GM23338 (cell line): Measurements from ENCODE around the gene SBF1. TPM values are rescaled to one million over a fixed set of nuclear protein-coding genes. Genes with fewer than 3 reads are reported as not detected.

Experiments used
- ATAC-seq: fragments of 200-7000 bp; cut with Tn5 transposase; 3 replicates; pipeline ENCODE4 v1.9.1; 2020
- DNase-seq: peaks from one replicate; pipeline ENCODE4 v3.0.0-alpha.2; 2015; ENCODE audit warnings: low spot score
- H2AFZ ChIP-seq: fragments of 200-600 bp; sonication (generic); 2 replicates; pipeline ENCODE4 v1.8.0; 2016; ENCODE audit warnings: antibody characterized with exemption, mild to moderate bottlenecking, moderate library complexity
- H3F3A ChIP-seq: fragments of 200-600 bp; sonication (generic); replicated peaks from 2 replicates; pipeline ENCODE4 v1.8.0; 2017; ENCODE audit warnings: antibody characterized with exemption, mixed run types, low read depth
- H3K27ac ChIP-seq: fragments of 200-600 bp; sonication (generic); 2 replicates; pipeline ENCODE4 v1.6.1; 2016; ENCODE audit warnings: low read depth
- H3K27me3 ChIP-seq: fragments of 200-600 bp; sonication (generic); 2 replicates; pipeline ENCODE4 v1.8.0; 2016; ENCODE audit warnings: mild to moderate bottlenecking, mixed run types, moderate library complexity; ENCODE audit not compliant: insufficient read depth
- H3K36me3 ChIP-seq: fragments of 200-600 bp; sonication (generic); 2 replicates; pipeline ENCODE4 v1.8.0; 2016; ENCODE audit warnings: mild to moderate bottlenecking; ENCODE audit not compliant: insufficient read depth
- H3K4me1 ChIP-seq: fragments of 200-600 bp; sonication (generic); 2 replicates; pipeline ENCODE4 v1.8.0; 2016; ENCODE audit warnings: mild to moderate bottlenecking, moderate library complexity; ENCODE audit not compliant: insufficient read depth
- H3K4me2 ChIP-seq: fragments of 200-600 bp; sonication (generic); 2 replicates; pipeline ENCODE4 v1.7.1; 2017; ENCODE audit warnings: mixed run types
- H3K4me3 ChIP-seq: fragments of 200-600 bp; sonication (generic); 2 replicates; pipeline ENCODE4 v1.6.1; 2016; ENCODE audit warnings: mixed run types
- H3K79me2 ChIP-seq: fragments of 200-600 bp; sonication (generic); replicated peaks from 2 replicates; pipeline ENCODE4 v1.8.0; 2017; ENCODE audit warnings: mild to moderate bottlenecking; ENCODE audit not compliant: insufficient read depth
- H3K9me2 ChIP-seq: fragments of 200-600 bp; sonication (generic); 2 replicates; pipeline ENCODE4 v1.8.0; 2017; ENCODE audit not compliant: insufficient read depth
- H4K20me1 ChIP-seq: fragments of 200-600 bp; sonication (generic); replicated peaks from 2 replicates; pipeline ENCODE4 v1.8.0; 2017; ENCODE audit warnings: mild to moderate bottlenecking; ENCODE audit not compliant: insufficient read depth
- H3K27ac Mint-ChIP-seq: 2 replicates; pipeline ENCODE4 v1.8.0; 2020; ENCODE audit warnings: inconsistent platforms, mild to moderate bottlenecking, moderate library complexity, mixed read lengths
- H3K27me3 Mint-ChIP-seq: 3 replicates; pipeline ENCODE4 v1.8.0; 2022; ENCODE audit warnings: low read depth, mild to moderate bottlenecking, moderate library complexity, mixed read lengths, inconsistent platforms; ENCODE audit not compliant: insufficient read depth, poor library complexity
- H3K36me3 Mint-ChIP-seq: 3 replicates; pipeline ENCODE4 v1.8.0; 2021; ENCODE audit warnings: low read depth, mild to moderate bottlenecking, inconsistent platforms, moderate library complexity, mixed read lengths
- H3K4me1 Mint-ChIP-seq: 3 replicates; pipeline ENCODE4 v1.8.0; 2020; ENCODE audit warnings: mild to moderate bottlenecking, inconsistent platforms, mixed read lengths
- H3K4me3 Mint-ChIP-seq: 3 replicates; pipeline ENCODE4 v1.8.0; 2021; ENCODE audit warnings: moderate library complexity, mild to moderate bottlenecking, inconsistent platforms, mixed read lengths
- H3K9me3 Mint-ChIP-seq: 3 replicates; pipeline ENCODE4 v1.8.0; 2020; ENCODE audit warnings: moderate library complexity, mild to moderate bottlenecking, inconsistent platforms, mixed read lengths
- CREB1 ChIP-seq: fragments of 250-450 bp; sonication (Bioruptor Pico); IDR thresholded peaks from 2 replicates; pipeline ENCODE4 v1.5.0; 2020; ENCODE audit warnings: low read depth, mild to moderate bottlenecking, moderate library complexity
- EZH2 ChIP-seq: fragments of 200-600 bp; sonication (generic); IDR thresholded peaks from one replicate; pipeline ENCODE4 v1.8.0; 2017; ENCODE audit warnings: antibody characterized with exemption, mild to moderate bottlenecking, low read depth; ENCODE audit not compliant: unreplicated experiment
- ZNF114 ChIP-seq: fragments of 250-450 bp; sonication (Bioruptor Pico); IDR thresholded peaks from 2 replicates; pipeline ENCODE4 v1.5.0; 2020; ENCODE audit warnings: mild to moderate bottlenecking, moderate library complexity
- polyA plus RNA-seq: library from polyadenylated mRNA; unstranded; fragments of >200 nt; fragmentation: Nextera tagmentation; extraction: Ambion mirVana; gene quantifications from 2 replicates; pipeline ENCODE4 v1.2.1, GENCODE V29; 2016
- total RNA-seq: library from RNA; depleted of rRNA; stranded (reverse); fragments of >200 nt; shearing (Covaris generic); gene quantifications from 2 replicates; pipeline ENCODE4 v1.2.3, GENCODE V29; 2014
- TF ChIP-seq, protein P1 (sequence below): fragments of 250-450 bp; sonication (Bioruptor Pico); IDR thresholded peaks from 2 replicates; pipeline ENCODE4 v1.5.0; 2020; ENCODE audit warnings: mild to moderate bottlenecking, moderate library complexity
- TF ChIP-seq, protein P2 (sequence below), 2 experiments: fragments of 200-600 bp in 1 of 2; sonication (generic) in 1 of 2; conservative IDR thresholded peaks; 2 replicates each; pipeline versions ENCODE4 v1.5.1 to v1.6.1; 2016 to 2017; ENCODE audit warnings: antibody characterized with exemption in 2 of 2, low read depth in 2 of 2, mild to moderate bottlenecking in 2 of 2, moderate library complexity in 1 of 2
- TF ChIP-seq, protein P3 (sequence below): IDR thresholded peaks from 2 replicates; pipeline ENCODE4 v1.6.1; 2016; ENCODE audit warnings: antibody characterized with exemption

SBF1 gene
- total and polyA plus RNA-seq, 2 experiments from 2014 or later: 26.5 to 85.4 TPM

DNA sequence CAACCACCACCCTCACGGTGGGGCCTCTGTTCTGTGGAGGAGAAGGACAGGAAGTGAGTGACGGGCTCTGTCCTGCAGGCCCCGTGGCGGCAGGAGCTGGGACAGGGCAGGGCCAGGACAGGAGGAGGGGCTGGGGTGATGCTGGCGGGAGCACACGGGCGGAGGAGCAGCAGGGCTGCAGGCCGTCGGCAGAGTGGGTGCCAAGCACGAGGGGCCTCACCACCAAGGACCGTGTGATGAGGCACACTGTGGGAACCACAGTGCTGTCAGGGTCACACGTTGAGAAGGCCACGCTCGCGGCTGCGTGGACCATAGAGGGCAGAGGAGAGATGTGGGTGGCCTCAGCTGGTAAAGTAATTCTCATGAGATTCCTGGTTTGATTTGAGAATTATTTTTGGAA is 42.1 kb upstream of the SBF1 start (continued):
- TF ChIP-seq, protein P1, sequence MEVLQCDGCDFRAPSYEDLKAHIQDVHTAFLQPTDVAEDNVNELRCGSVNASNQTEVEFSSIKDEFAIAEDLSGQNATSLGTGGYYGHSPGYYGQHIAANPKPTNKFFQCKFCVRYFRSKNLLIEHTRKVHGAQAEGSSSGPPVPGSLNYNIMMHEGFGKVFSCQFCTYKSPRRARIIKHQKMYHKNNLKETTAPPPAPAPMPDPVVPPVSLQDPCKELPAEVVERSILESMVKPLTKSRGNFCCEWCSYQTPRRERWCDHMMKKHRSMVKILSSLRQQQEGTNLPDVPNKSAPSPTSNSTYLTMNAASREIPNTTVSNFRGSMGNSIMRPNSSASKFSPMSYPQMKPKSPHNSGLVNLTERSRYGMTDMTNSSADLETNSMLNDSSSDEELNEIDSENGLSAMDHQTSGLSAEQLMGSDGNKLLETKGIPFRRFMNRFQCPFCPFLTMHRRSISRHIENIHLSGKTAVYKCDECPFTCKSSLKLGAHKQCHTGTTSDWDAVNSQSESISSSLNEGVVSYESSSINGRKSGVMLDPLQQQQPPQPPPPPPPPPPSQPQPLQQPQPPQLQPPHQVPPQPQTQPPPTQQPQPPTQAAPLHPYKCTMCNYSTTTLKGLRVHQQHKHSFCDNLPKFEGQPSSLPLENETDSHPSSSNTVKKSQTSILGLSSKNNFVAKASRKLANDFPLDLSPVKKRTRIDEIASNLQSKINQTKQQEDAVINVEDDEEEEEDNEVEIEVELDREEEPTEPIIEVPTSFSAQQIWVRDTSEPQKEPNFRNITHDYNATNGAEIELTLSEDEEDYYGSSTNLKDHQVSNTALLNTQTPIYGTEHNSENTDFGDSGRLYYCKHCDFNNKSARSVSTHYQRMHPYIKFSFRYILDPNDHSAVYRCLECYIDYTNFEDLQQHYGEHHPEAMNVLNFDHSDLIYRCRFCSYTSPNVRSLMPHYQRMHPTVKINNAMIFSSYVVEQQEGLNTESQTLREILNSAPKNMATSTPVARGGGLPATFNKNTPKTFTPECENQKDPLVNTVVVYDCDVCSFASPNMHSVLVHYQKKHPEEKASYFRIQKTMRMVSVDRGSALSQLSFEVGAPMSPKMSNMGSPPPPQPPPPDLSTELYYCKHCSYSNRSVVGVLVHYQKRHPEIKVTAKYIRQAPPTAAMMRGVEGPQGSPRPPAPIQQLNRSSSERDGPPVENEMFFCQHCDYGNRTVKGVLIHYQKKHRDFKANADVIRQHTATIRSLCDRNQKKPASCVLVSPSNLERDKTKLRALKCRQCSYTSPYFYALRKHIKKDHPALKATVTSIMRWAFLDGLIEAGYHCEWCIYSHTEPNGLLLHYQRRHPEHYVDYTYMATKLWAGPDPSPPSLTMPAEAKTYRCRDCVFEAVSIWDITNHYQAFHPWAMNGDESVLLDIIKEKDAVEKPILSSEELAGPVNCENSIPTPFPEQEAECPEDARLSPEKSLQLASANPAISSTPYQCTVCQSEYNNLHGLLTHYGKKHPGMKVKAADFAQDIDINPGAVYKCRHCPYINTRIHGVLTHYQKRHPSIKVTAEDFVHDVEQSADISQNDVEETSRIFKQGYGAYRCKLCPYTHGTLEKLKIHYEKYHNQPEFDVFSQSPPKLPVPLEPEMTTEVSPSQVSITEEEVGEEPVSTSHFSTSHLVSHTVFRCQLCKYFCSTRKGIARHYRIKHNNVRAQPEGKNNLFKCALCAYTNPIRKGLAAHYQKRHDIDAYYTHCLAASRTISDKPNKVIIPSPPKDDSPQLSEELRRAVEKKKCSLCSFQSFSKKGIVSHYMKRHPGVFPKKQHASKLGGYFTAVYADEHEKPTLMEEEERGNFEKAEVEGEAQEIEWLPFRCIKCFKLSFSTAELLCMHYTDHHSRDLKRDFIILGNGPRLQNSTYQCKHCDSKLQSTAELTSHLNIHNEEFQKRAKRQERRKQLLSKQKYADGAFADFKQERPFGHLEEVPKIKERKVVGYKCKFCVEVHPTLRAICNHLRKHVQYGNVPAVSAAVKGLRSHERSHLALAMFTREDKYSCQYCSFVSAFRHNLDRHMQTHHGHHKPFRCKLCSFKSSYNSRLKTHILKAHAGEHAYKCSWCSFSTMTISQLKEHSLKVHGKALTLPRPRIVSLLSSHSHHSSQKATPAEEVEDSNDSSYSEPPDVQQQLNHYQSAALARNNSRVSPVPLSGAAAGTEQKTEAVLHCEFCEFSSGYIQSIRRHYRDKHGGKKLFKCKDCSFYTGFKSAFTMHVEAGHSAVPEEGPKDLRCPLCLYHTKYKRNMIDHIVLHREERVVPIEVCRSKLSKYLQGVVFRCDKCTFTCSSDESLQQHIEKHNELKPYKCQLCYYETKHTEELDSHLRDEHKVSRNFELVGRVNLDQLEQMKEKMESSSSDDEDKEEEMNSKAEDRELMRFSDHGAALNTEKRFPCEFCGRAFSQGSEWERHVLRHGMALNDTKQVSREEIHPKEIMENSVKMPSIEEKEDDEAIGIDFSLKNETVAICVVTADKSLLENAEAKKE: no peak
- no peak for TF ChIP-seq ZNF114
- TF ChIP-seq, protein P2, sequence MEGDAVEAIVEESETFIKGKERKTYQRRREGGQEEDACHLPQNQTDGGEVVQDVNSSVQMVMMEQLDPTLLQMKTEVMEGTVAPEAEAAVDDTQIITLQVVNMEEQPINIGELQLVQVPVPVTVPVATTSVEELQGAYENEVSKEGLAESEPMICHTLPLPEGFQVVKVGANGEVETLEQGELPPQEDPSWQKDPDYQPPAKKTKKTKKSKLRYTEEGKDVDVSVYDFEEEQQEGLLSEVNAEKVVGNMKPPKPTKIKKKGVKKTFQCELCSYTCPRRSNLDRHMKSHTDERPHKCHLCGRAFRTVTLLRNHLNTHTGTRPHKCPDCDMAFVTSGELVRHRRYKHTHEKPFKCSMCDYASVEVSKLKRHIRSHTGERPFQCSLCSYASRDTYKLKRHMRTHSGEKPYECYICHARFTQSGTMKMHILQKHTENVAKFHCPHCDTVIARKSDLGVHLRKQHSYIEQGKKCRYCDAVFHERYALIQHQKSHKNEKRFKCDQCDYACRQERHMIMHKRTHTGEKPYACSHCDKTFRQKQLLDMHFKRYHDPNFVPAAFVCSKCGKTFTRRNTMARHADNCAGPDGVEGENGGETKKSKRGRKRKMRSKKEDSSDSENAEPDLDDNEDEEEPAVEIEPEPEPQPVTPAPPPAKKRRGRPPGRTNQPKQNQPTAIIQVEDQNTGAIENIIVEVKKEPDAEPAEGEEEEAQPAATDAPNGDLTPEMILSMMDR (conservative IDR thresholded peaks at IDR 0.05; ENCODE audit: low read depth in 2 of 2): no peak

DNA sequence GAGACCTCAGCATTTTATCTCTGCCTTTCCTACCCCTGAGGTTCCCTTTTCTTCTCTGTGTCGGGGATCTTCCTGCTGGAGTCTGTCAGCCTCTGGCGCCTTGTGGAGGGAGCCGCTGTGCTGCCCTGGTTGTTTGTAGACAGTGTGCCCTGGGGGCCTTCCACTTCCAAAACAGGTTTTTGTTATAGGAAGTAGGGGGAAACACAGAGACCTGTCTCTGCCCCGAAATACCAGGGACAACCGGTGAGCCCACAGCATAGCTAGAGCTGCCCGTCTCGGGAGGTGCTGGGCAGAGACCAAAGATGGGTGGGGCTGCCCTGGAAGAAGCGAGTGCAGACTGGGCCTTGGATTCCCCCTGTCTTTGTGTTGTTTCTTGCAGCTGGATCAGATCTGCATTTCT is 41.2 kb upstream of the SBF1 start:
- Histone ChIP-seq H2AFZ (no peak overlapping the region), H3K4me2 (no peak overlapping the region), H3K36me3 (no peaks in the 10 kb centered on the region; the same call in 1 of the 2 replicates), H4K20me1 (peaks cover 17% of the 10 kb centered on the region; the same call in 1 of the 2 replicates), H3K27me3 (no peaks in the 10 kb centered on the region), H3K4me1 (no peaks in the 10 kb centered on the region), H3K9me2 (no peaks in the 10 kb centered on the region), H3K27ac (no peak overlapping the region), H3K4me3 (no peak overlapping the region), H3F3A (no peaks in the 10 kb centered on the region), H3K79me2 (peaks cover 38% of the 10 kb centered on the region)
- Mint-ChIP-seq H3K36me3 (peaks cover 13% of the 10 kb centered on the region), H3K4me1 (no peaks in the 10 kb centered on the region; the same call in 2 of the 3 replicates), H3K9me3 (no peaks in the 10 kb centered on the region; the same call in 2 of the 3 replicates), H3K27me3 (peaks cover 8% of the 10 kb centered on the region), H3K4me3 (no peak overlapping the region), H3K27ac (no peak overlapping the region)
- DNase-seq (no peak), ATAC-seq (no peak)
- TF ChIP-seq, protein P3, sequence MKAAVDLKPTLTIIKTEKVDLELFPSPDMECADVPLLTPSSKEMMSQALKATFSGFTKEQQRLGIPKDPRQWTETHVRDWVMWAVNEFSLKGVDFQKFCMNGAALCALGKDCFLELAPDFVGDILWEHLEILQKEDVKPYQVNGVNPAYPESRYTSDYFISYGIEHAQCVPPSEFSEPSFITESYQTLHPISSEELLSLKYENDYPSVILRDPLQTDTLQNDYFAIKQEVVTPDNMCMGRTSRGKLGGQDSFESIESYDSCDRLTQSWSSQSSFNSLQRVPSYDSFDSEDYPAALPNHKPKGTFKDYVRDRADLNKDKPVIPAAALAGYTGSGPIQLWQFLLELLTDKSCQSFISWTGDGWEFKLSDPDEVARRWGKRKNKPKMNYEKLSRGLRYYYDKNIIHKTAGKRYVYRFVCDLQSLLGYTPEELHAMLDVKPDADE: no peak
- TF ChIP-seq EZH2: no peak
- TF ChIP-seq, protein P1: no peak
- no peak for TF ChIP-seq CREB1 (CRISPR knock-in tag)
